ENCODE results near the gene SERPINE1.
"Not testable (repeated sequence)": the region's sequence is repeated elsewhere in the genome, so short reads cannot be mapped to it uniquely, and the experiment has no call there.

SERPINE1 gene

GRCh38 chr7:101099969-101100781 lies 26.7 kb upstream of the SERPINE1 start:
- Histone ChIP-seq H3K36me3 (replicated peaks; ENCODE audit: insufficient read depth, low read length) (no peaks in the 10 kb centered on the region), H4K20me1 (ENCODE audit: insufficient read depth, low read length) (no peaks in the 10 kb centered on the region), H3K27ac (ENCODE audit: low read length) (no peak overlapping the region), H3K27me3 (replicated peaks; ENCODE audit: insufficient read depth, low read length) (peaks cover 47% of the 10 kb centered on the region), H3K4me2 (ENCODE audit: low read depth, low read length) (no peak overlapping the region), H3F3A (ENCODE audit: insufficient read depth, low read length) (no peaks in the 10 kb centered on the region), H3K9me3 (replicated peaks; ENCODE audit: insufficient read depth, low read length) (no peaks in the 10 kb centered on the region), H3K4me3 (ENCODE audit: low read length) (no peak overlapping the region), H3K9me2 (replicated peaks; ENCODE audit: insufficient read depth, low read length) (no peaks in the 10 kb centered on the region), H3K4me1 (ENCODE audit: low read length) (no peaks in the 10 kb centered on the region), H3K9ac (ENCODE audit: low read length) (no peak overlapping the region), H3K79me2 (ENCODE audit: low read length) (no peaks in the 10 kb centered on the region), H2AFZ (ENCODE audit: low read length) (no peak overlapping the region)
- DNase-seq: peak; percentile 44
- TF ChIP-seq EZH2phosphoT487 (IDR thresholded peaks at IDR 0.05; ENCODE audit: low read length): no peak
- no peak for TF ChIP-seq EZH2 (optimal IDR thresholded peaks at IDR 0.05; ENCODE audit: low read depth, low read length)

- H3K36me3 ChIP-seq (replicated peaks; ENCODE audit: insufficient read depth, low read length): no peaks in the 10 kb centered on the region
- H3K27me3 ChIP-seq (replicated peaks; ENCODE audit: insufficient read depth, low read length): peaks cover 47% of the 10 kb centered on the region
- no peaks in the 10 kb centered on the region for H3K9me2 ChIP-seq (replicated peaks; ENCODE audit: insufficient read depth, low read length)
- no peaks in the 10 kb centered on the region for H3K79me2 ChIP-seq (ENCODE audit: low read length)
- DNase-seq: no peak
- no peak overlapping the region for H3K4me3 ChIP-seq (ENCODE audit: low read length)
- H3K9me3 ChIP-seq (replicated peaks; ENCODE audit: insufficient read depth, low read length): no peaks in the 10 kb centered on the region
- H3F3A ChIP-seq (ENCODE audit: insufficient read depth, low read length): no peaks in the 10 kb centered on the region
- no peak overlapping the region for H3K4me2 ChIP-seq (ENCODE audit: low read depth, low read length)
- no peak for TF ChIP-seq EZH2phosphoT487 (IDR thresholded peaks at IDR 0.05; ENCODE audit: low read length)
- no peak for TF ChIP-seq CTCF (IDR thresholded peaks at IDR 0.05; ENCODE audit: low read length)
- no peak for TF ChIP-seq EZH2 (optimal IDR thresholded peaks at IDR 0.05; ENCODE audit: low read depth, low read length)
- H4K20me1 ChIP-seq (ENCODE audit: insufficient read depth, low read length): no peaks in the 10 kb centered on the region
- H3K4me1 ChIP-seq (ENCODE audit: low read length): no peaks in the 10 kb centered on the region
- H3K9ac ChIP-seq (ENCODE audit: low read length): no peak overlapping the region
- no peak overlapping the region for H3K27ac ChIP-seq (ENCODE audit: low read length)
- no peak overlapping the region for H2AFZ ChIP-seq (ENCODE audit: low read length)
Observed at GRCh38 chr7:101100858-101101847, 25.8 kb upstream of the SERPINE1 start.

- no peak overlapping the region for H3K4me3 ChIP-seq (ENCODE audit: low read length)
- H3K27ac ChIP-seq (ENCODE audit: low read length): no peak overlapping the region
- DNase-seq: no peak
- TF ChIP-seq CTCF (IDR thresholded peaks at IDR 0.05; ENCODE audit: low read length): no peak
- no peak for TF ChIP-seq EZH2phosphoT487 (IDR thresholded peaks at IDR 0.05; ENCODE audit: low read length)
- TF ChIP-seq EZH2 (optimal IDR thresholded peaks at IDR 0.05; ENCODE audit: low read depth, low read length): no peak
- H3K9me3 ChIP-seq (replicated peaks; ENCODE audit: insufficient read depth, low read length): no peaks in the 10 kb centered on the region
- no peak overlapping the region for H3K4me2 ChIP-seq (ENCODE audit: low read depth, low read length)
- no peaks in the 10 kb centered on the region for H3K4me1 ChIP-seq (ENCODE audit: low read length)
- H3K36me3 ChIP-seq (replicated peaks; ENCODE audit: insufficient read depth, low read length): no peaks in the 10 kb centered on the region
- no peaks in the 10 kb centered on the region for H3K79me2 ChIP-seq (ENCODE audit: low read length)
- no peaks in the 10 kb centered on the region for H3K9me2 ChIP-seq (replicated peaks; ENCODE audit: insufficient read depth, low read length)
- H3K27me3 ChIP-seq (replicated peaks; ENCODE audit: insufficient read depth, low read length): peaks cover 55% of the 10 kb centered on the region
- no peak overlapping the region for H3K9ac ChIP-seq (ENCODE audit: low read length)
- H2AFZ ChIP-seq (ENCODE audit: low read length): no peak overlapping the region
- no peaks in the 10 kb centered on the region for H4K20me1 ChIP-seq (ENCODE audit: insufficient read depth, low read length)
- H3F3A ChIP-seq (ENCODE audit: insufficient read depth, low read length): no peaks in the 10 kb centered on the region
Observed at GRCh38 chr7:101102026-101102425, 24.9 kb upstream of the SERPINE1 start.

- H3K36me3 ChIP-seq (replicated peaks; ENCODE audit: insufficient read depth, low read length); H3K27ac ChIP-seq (ENCODE audit: low read length); H3K4me2 ChIP-seq (ENCODE audit: low read depth, low read length); H3K9ac ChIP-seq (ENCODE audit: low read length); H4K20me1 ChIP-seq (ENCODE audit: insufficient read depth, low read length); H3K4me3 ChIP-seq (ENCODE audit: low read length); H3F3A ChIP-seq (ENCODE audit: insufficient read depth, low read length); H3K9me2 ChIP-seq (replicated peaks; ENCODE audit: insufficient read depth, low read length); H3K79me2 ChIP-seq (ENCODE audit: low read length); H2AFZ ChIP-seq (ENCODE audit: low read length); DNase-seq; H3K9me3 ChIP-seq (replicated peaks; ENCODE audit: insufficient read depth, low read length); H3K4me1 ChIP-seq (ENCODE audit: low read length): not testable (repeated sequence)
- peaks cover 71% of the 10 kb centered on the region for H3K27me3 ChIP-seq (replicated peaks; ENCODE audit: insufficient read depth, low read length)
Observed at GRCh38 chr7:101103701-101104100, 23.2 kb upstream of the SERPINE1 start.
